Transverse colon (tissue), 4 donors: ENCODE measurements around the gene MYO7B. TPM values are rescaled to one million over a fixed set of nuclear protein-coding genes. Genes with fewer than 3 reads are reported as not detected.

Experiments
- DNase-seq: peaks from one replicate; pipeline ENCODE4 v3.0.0-alpha.2; 2019
- H3K27ac ChIP-seq, 4 donors: fragments of 200-600 bp; sonication (generic); 2 replicates each; pipeline ENCODE4 v1.5.1; 2016 to 2018; ENCODE audit warnings: inconsistent platforms in 4 of 4
- H3K27me3 ChIP-seq: fragments of 200-600 bp; sonication (generic); 2 replicates; pipeline ENCODE4 v1.5.1; 2017; ENCODE audit warnings: inconsistent platforms
- H3K36me3 ChIP-seq, 4 donors: fragments of 200-600 bp; sonication (generic); 2 replicates each; pipeline ENCODE4 v1.5.1; 2017 to 2019; ENCODE audit warnings: inconsistent platforms in 4 of 4
- H3K4me1 ChIP-seq, 4 donors: fragments of 200-600 bp; sonication (generic); 2 replicates each; pipeline ENCODE4 v1.5.1; 2017 to 2020; ENCODE audit warnings: inconsistent platforms in 4 of 4
- H3K4me3 ChIP-seq, 4 donors: fragments of 200-600 bp; sonication (generic); 1 replicate in 1 of 4; 2 replicates in 3 of 4; pipeline versions ENCODE4 v1.5.1 to v1.6.1; 2017 to 2019; ENCODE audit warnings: inconsistent platforms in 4 of 4
- H3K9me3 ChIP-seq, 2 donors: fragments of 200-600 bp; sonication (generic); 2 replicates each; pipeline ENCODE4 v1.5.1; 2017 to 2019; ENCODE audit warnings: inconsistent platforms in 2 of 2
- EP300 ChIP-seq: sonication (generic); formaldehyde crosslinking; IDR thresholded peaks from one replicate; pipeline ENCODE4 v1.6.1; 2017; ENCODE audit warnings: antibody characterized with exemption, low read depth
- POLR2A ChIP-seq: fragments of 450-650 bp; IDR thresholded peaks from one replicate; pipeline ENCODE4 v1.6.1; 2016; ENCODE audit warnings: antibody characterized with exemption, mild to moderate bottlenecking, moderate library complexity
- POLR2AphosphoS5 ChIP-seq, 3 donors: sonication (generic); formaldehyde crosslinking; IDR thresholded peaks; one replicate each; pipeline ENCODE4 v1.6.1; 2016; ENCODE audit warnings: antibody characterized with exemption in 3 of 3
- WGBS, 2 donors: methylation state at CpG; one replicate each; pipeline ENCODE4 v1.1.5; 2018; ENCODE audit warnings: low coverage in 1 of 2; 5-methylcytosine and 5-hydroxymethylcytosine counted together
- in situ Hi-C, 4 donors: fragments of 200-750 bp; cut with MboI; loops; one replicate each; pipeline versions ENCODE4 v1.15.0 to v1.15.1; 2017; ENCODE audit warnings: low sequenced_read_pairs in 3 of 4, low pct_ligation_motif_present in 1 of 4, low pct_unique_long_range_greater_than_20kb in 1 of 4
- intact Hi-C: fragments of 100-400 bp; cut with DNase I; formaldehyde crosslinking; loops from one replicate; pipeline ENCODE4 v1.15.1; 2023; ENCODE audit warnings: low total_unique reads
- total RNA-seq, 4 donors: library from RNA; depleted of rRNA; stranded (reverse); fragments of >200 nt; gene quantifications; one replicate each; pipeline ENCODE4 v1.1.0, GENCODE V29; 2016
- TF ChIP-seq, protein P1 (sequence below), 5 experiments: fragments of 200-600 bp in 3 of 5; fragments of 450-650 bp in 2 of 5; sonication (generic) in 3 of 5; IDR thresholded peaks; 1 replicate in 2 of 5; 2 replicates in 3 of 5; pipeline ENCODE4 v1.5.1; 2016 to 2017; ENCODE audit warnings: antibody characterized with exemption in 5 of 5, inconsistent platforms in 3 of 5, mild to moderate bottlenecking in 2 of 5, moderate library complexity in 1 of 5

Gene MYO7B
- total RNA-seq, 4 donors from 2014 or later: 242 to 637 (median 280) TPM

DNA sequence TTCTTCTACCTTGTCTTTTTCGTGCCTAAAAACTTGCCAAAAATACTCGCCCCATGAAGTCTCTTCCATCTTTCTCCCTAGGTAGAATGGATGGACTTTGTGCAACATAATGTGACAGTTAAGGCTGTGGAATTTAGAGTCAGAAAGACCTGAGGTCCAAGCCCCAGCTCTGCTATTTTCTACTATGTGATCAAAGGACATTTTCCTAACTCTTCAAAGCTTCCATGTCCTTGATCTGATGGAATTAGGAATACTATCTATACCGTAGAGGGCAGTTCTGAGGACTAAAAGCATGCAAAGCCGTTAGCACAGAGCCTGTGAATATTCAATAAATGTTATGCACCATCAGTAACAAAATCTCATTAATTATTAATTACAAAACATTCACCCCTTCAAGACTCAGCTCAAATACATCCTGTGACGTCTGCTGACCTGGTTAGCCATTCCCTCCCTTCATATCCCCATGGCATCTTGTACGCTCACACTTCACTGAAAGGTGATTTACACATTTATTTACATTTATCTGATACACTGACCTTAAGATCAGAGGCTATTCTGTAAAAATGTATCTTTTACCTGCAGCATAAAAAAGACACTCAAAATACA, 24.3 kb upstream of the MYO7B start:
- H3K36me3 ChIP-seq: peaks cover 0 to 3% (median 0%) of the 10 kb centered on the region in 4 donors
- WGBS, 2 donors: 88 to 91% methylated on average over 5 to 6 of the region's 6 CpGs
- peak overlapping the region in 2 of 4 donors; percentile 69 to 74 for H3K27ac ChIP-seq
- DNase-seq: no peak
- no peak overlapping the region for H3K4me3 ChIP-seq
- intact Hi-C loops: no loop called here
- in situ Hi-C loops: no loop called here
- peaks cover 15 to 68% (median 29%) of the 10 kb centered on the region in 4 donors for H3K4me1 ChIP-seq
- no peaks in the 10 kb centered on the region for H3K9me3 ChIP-seq
- TF ChIP-seq POLR2AphosphoS5 (IDR thresholded peaks at IDR 0.05): no peak
- H3K27me3 ChIP-seq: no peaks in the 10 kb centered on the region

- Histone ChIP-seq H3K36me3 (peaks cover 0 to 3% (median 0%) of the 10 kb centered on the region in 4 donors), H3K27ac (no peak overlapping the region), H3K27me3 (no peaks in the 10 kb centered on the region), H3K4me1 (peaks cover 11 to 65% (median 29%) of the 10 kb centered on the region in 4 donors), H3K9me3 (no peaks in the 10 kb centered on the region), H3K4me3 (no peak overlapping the region)
- TF ChIP-seq, protein P1, sequence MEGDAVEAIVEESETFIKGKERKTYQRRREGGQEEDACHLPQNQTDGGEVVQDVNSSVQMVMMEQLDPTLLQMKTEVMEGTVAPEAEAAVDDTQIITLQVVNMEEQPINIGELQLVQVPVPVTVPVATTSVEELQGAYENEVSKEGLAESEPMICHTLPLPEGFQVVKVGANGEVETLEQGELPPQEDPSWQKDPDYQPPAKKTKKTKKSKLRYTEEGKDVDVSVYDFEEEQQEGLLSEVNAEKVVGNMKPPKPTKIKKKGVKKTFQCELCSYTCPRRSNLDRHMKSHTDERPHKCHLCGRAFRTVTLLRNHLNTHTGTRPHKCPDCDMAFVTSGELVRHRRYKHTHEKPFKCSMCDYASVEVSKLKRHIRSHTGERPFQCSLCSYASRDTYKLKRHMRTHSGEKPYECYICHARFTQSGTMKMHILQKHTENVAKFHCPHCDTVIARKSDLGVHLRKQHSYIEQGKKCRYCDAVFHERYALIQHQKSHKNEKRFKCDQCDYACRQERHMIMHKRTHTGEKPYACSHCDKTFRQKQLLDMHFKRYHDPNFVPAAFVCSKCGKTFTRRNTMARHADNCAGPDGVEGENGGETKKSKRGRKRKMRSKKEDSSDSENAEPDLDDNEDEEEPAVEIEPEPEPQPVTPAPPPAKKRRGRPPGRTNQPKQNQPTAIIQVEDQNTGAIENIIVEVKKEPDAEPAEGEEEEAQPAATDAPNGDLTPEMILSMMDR (IDR thresholded peaks at IDR 0.05): no peak
- no peak for TF ChIP-seq POLR2AphosphoS5 (IDR thresholded peaks at IDR 0.05)
- TF ChIP-seq POLR2A: no peak
- TF ChIP-seq EP300: no peak
- in situ Hi-C loops (no loop called here), intact Hi-C loops (no loop called here)
- no peak for DNase-seq
- WGBS, 2 donors: 75 to 100% methylated on average over 1 of the region's 1 CpG
Observed at GRCh38 chr2:127511917-127512316, 23.6 kb upstream of the MYO7B start.

DNA sequence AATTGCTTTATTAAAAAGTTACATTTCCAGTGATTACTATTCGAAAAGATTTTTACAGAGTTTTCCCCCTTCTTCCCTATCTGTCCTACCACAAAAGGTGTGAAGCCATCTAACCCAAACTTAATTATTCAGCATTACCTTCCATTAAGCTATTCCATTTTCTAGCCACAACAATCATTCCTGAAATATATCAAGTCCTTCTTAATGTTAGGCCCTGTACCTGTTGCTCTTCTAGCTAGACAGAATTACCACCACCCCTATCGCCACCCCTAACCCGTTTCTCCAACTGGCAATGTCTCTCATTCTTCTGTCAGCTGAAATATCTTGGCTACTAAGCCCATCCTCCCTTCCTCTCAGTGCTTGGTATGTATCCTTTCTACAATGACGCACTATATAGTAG, 23.1 kb upstream of the MYO7B start:
- no peak for DNase-seq
- no peak for TF ChIP-seq POLR2AphosphoS5 (IDR thresholded peaks at IDR 0.05)
- no peak for TF ChIP-seq POLR2A
- TF ChIP-seq, protein P1 (IDR thresholded peaks at IDR 0.05): no peak
- no peak for TF ChIP-seq EP300
- H3K4me3 ChIP-seq: no peak overlapping the region
- H3K36me3 ChIP-seq: peaks cover 0 to 3% (median 0%) of the 10 kb centered on the region in 4 donors
- 90 to 94% methylated on average over 4 of the region's 4 CpGs for WGBS, 2 donors
- H3K27me3 ChIP-seq: no peaks in the 10 kb centered on the region
- in situ Hi-C loops (no loop called here), intact Hi-C loops (no loop called here)
- no peaks in the 10 kb centered on the region for H3K9me3 ChIP-seq
- H3K27ac ChIP-seq: no peak overlapping the region
- peaks cover 11 to 61% (median 29%) of the 10 kb centered on the region in 4 donors for H3K4me1 ChIP-seq

DNA sequence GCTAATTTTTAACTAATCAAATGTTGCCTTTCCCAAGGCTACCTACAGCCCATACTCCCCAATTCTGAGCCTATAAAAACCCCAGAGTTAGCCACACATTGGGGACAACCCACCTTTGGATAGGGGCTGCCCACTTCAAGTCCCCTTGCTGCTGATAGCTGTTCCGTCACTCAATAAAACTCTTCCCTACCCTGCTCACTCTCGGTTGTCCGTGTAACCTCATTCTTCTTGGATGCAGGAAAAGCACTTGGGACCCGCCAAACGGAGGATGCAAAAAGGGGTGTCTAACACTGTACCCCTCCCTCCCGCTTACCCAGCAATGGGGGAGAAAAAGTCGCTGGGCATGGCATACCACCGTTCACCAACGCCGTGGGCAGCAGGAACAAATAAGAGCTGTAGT, 21.4 kb upstream of the MYO7B start:
- intact Hi-C loops: no loop called here

More for the DNA sequence above, 21.4 kb upstream of the MYO7B start:
- no peak for DNase-seq
- Histone ChIP-seq H3K4me1 (peaks cover 7 to 44% (median 14%) of the 10 kb centered on the region in 4 donors), H3K4me3 (no peak overlapping the region), H3K27ac (no peak overlapping the region), H3K27me3 (no peaks in the 10 kb centered on the region), H3K36me3 (peaks cover 0 to 3% (median 0%) of the 10 kb centered on the region in 4 donors), H3K9me3 (no peaks in the 10 kb centered on the region)
- in situ Hi-C loops: no loop called here
- no peak for TF ChIP-seq EP300
- TF ChIP-seq, protein P1 (IDR thresholded peaks at IDR 0.05): no peak
- no peak for TF ChIP-seq POLR2AphosphoS5 (IDR thresholded peaks at IDR 0.05)
- no peak for TF ChIP-seq POLR2A
- WGBS, 2 donors: 87% methylated on average over 10 of the region's 10 CpGs; no CpG with 5 or more reads in 1 of the 2 donors
